Measurements from ENCODE around the gene PIBF1.

- TF ChIP-seq CTCF (conservative IDR thresholded peaks at IDR 0.05; ENCODE audit: low read depth, low read length) = no peak
- TF ChIP-seq EZH2 (IDR thresholded peaks at IDR 0.05; ENCODE audit: low read length, unreplicated experiment) = no peak
- TF ChIP-seq EZH2phosphoT487 (IDR thresholded peaks at IDR 0.05; ENCODE audit: borderline replicate concordance, low read length) = no peak
Observed at GRCh38 chr13:72774019-72774418, 7.9 kb upstream of the PIBF1 start.

Measured in PC-3 (cell line).